ENCODE measurements around the gene AMBP.

The AMBP gene

GRCh38 chr9:114093031-114093471 is 15.0 kb upstream of the AMBP start:
- Histone ChIP-seq H3K4me2 (no peak overlapping the region), H2AFZ (ENCODE audit: low read depth) (no peak overlapping the region), H3K4me1 (ENCODE audit: low read depth, poor library complexity, severe bottlenecking) (no peaks in the 10 kb centered on the region), H3K27ac (no peak overlapping the region), H4K20me1 (ENCODE audit: insufficient read depth) (no peaks in the 10 kb centered on the region), H3K4me3 (IDR thresholded peaks at IDR 0.05; ENCODE audit: insufficient read depth, low read depth, low read length) (no peak overlapping the region), H3K36me3 (ENCODE audit: insufficient read depth) (no peaks in the 10 kb centered on the region), H3K79me2 (ENCODE audit: insufficient read depth, low read depth) (no peaks in the 10 kb centered on the region), H3K9ac (no peak overlapping the region), H3K27me3 (ENCODE audit: insufficient read depth, low read depth) (no peaks in the 10 kb centered on the region)
- TF ChIP-seq, protein P1, sequence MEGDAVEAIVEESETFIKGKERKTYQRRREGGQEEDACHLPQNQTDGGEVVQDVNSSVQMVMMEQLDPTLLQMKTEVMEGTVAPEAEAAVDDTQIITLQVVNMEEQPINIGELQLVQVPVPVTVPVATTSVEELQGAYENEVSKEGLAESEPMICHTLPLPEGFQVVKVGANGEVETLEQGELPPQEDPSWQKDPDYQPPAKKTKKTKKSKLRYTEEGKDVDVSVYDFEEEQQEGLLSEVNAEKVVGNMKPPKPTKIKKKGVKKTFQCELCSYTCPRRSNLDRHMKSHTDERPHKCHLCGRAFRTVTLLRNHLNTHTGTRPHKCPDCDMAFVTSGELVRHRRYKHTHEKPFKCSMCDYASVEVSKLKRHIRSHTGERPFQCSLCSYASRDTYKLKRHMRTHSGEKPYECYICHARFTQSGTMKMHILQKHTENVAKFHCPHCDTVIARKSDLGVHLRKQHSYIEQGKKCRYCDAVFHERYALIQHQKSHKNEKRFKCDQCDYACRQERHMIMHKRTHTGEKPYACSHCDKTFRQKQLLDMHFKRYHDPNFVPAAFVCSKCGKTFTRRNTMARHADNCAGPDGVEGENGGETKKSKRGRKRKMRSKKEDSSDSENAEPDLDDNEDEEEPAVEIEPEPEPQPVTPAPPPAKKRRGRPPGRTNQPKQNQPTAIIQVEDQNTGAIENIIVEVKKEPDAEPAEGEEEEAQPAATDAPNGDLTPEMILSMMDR (conservative IDR thresholded peaks at IDR 0.05; ENCODE audit: low read depth, low read length) = no peak

- H3K4me2 ChIP-seq = no peak overlapping the region
- H3K4me3 ChIP-seq (IDR thresholded peaks at IDR 0.05; ENCODE audit: insufficient read depth, low read depth, low read length) = no peak overlapping the region
- H3K27ac ChIP-seq = no peak overlapping the region
- H2AFZ ChIP-seq (ENCODE audit: low read depth) = no peak overlapping the region
- H3K27me3 ChIP-seq (ENCODE audit: insufficient read depth, low read depth) = no peaks in the 10 kb centered on the region
- no peaks in the 10 kb centered on the region for H3K79me2 ChIP-seq (ENCODE audit: insufficient read depth, low read depth)
- H4K20me1 ChIP-seq (ENCODE audit: insufficient read depth) = no peaks in the 10 kb centered on the region
- no peaks in the 10 kb centered on the region for H3K4me1 ChIP-seq (ENCODE audit: low read depth, poor library complexity, severe bottlenecking)
- TF ChIP-seq, protein P1 (conservative IDR thresholded peaks at IDR 0.05; ENCODE audit: low read depth, low read length) = no peak
- no peaks in the 10 kb centered on the region for H3K36me3 ChIP-seq (ENCODE audit: insufficient read depth)
- no peak overlapping the region for H3K9ac ChIP-seq
These were observed 14.2 kb upstream of the AMBP start for GRCh38 chr9:114092336-114092735.

- Histone ChIP-seq H3K4me1 (ENCODE audit: low read depth, poor library complexity, severe bottlenecking) (no peaks in the 10 kb centered on the region), H4K20me1 (ENCODE audit: insufficient read depth) (no peaks in the 10 kb centered on the region), H3K27me3 (ENCODE audit: insufficient read depth, low read depth) (no peaks in the 10 kb centered on the region), H3K9ac (no peak overlapping the region), H3K36me3 (ENCODE audit: insufficient read depth) (no peaks in the 10 kb centered on the region), H3K4me3 (IDR thresholded peaks at IDR 0.05; ENCODE audit: insufficient read depth, low read depth, low read length) (no peak overlapping the region), H3K27ac (no peak overlapping the region), H3K79me2 (ENCODE audit: insufficient read depth, low read depth) (no peaks in the 10 kb centered on the region), H2AFZ (ENCODE audit: low read depth) (no peak overlapping the region), H3K4me2 (no peak overlapping the region)
- TF ChIP-seq, protein P1 (conservative IDR thresholded peaks at IDR 0.05; ENCODE audit: low read depth, low read length) = no peak
These were observed 13.6 kb upstream of the AMBP start for GRCh38 chr9:114091711-114092110.

- H3K79me2 ChIP-seq (ENCODE audit: insufficient read depth, low read depth) = no peaks in the 10 kb centered on the region
- no peak overlapping the region for H3K9ac ChIP-seq
- no peak overlapping the region for H3K4me2 ChIP-seq
- no peak overlapping the region for H3K4me3 ChIP-seq (IDR thresholded peaks at IDR 0.05; ENCODE audit: insufficient read depth, low read depth, low read length)
- H3K27me3 ChIP-seq (ENCODE audit: insufficient read depth, low read depth) = no peaks in the 10 kb centered on the region
- H2AFZ ChIP-seq (ENCODE audit: low read depth) = no peak overlapping the region
- H4K20me1 ChIP-seq (ENCODE audit: insufficient read depth) = no peaks in the 10 kb centered on the region
- no peaks in the 10 kb centered on the region for H3K36me3 ChIP-seq (ENCODE audit: insufficient read depth)
- H3K27ac ChIP-seq = no peak overlapping the region
- H3K4me1 ChIP-seq (ENCODE audit: low read depth, poor library complexity, severe bottlenecking) = no peaks in the 10 kb centered on the region
- TF ChIP-seq, protein P1 (conservative IDR thresholded peaks at IDR 0.05; ENCODE audit: low read depth, low read length) = no peak
These were observed 12.7 kb upstream of the AMBP start for GRCh38 chr9:114090798-114091197.

Measured in KMS-11 (cell line).